ENCODE results near the gene TOPBP1.

TOPBP1 gene

GRCh38 chr3:133576169-133576568 lies 85.6 kb downstream of the TOPBP1 start:
- no peak for DNase-seq (ENCODE audit: extremely low read depth, low read depth)
- TF ChIP-seq CTCF (IDR thresholded peaks at IDR 0.05; ENCODE audit: low read depth, low read length), result no peak

- TF ChIP-seq CTCF (IDR thresholded peaks at IDR 0.05; ENCODE audit: low read depth, low read length), result no peak
- DNase-seq (ENCODE audit: extremely low read depth, low read depth), result no peak
Observed at GRCh38 chr3:133575086-133575485, 86.7 kb downstream of the TOPBP1 start.

GRCh38 chr3:133574260-133574881 lies 87.4 kb downstream of the TOPBP1 start:
- no peak for DNase-seq (ENCODE audit: extremely low read depth, low read depth)
- TF ChIP-seq CTCF (IDR thresholded peaks at IDR 0.05; ENCODE audit: low read depth, low read length), result peak; percentile 3; the same call in 1 of the 2 replicates

GRCh38 chr3:133573629-133574194 lies 88.0 kb downstream of the TOPBP1 start, which contains the start of gene CDV3:
Gene CDV3, plus strand, starts transcription at chr3:133573686. Its CDS starts 359 bp downstream, at chr3:133574045.
- DNase-seq (ENCODE audit: extremely low read depth, low read depth), result no peak
- TF ChIP-seq CTCF (IDR thresholded peaks at IDR 0.05; ENCODE audit: low read depth, low read length), result no peak

- peak; percentile 100 for DNase-seq (ENCODE audit: extremely low read depth, low read depth)
Observed at GRCh38 chr3:133573054-133573628, 88.6 kb downstream of the TOPBP1 start.

GRCh38 chr3:133572158-133573053 lies 89.3 kb downstream of the TOPBP1 start:
- TF ChIP-seq CTCF (IDR thresholded peaks at IDR 0.05; ENCODE audit: low read depth, low read length), result no peak
- DNase-seq (ENCODE audit: extremely low read depth, low read depth), result no peak

More at GRCh38 chr3:133573054-133573628, 88.6 kb downstream of the TOPBP1 start:
- peak; percentile 6; the same call in 1 of the 2 replicates for TF ChIP-seq CTCF (IDR thresholded peaks at IDR 0.05; ENCODE audit: low read depth, low read length)

Data from AG09319 (cell line).